GM12874 (cell line): Measurements from ENCODE around the gene USP48.

ENCODE experiments used
- TF ChIP-seq, protein P1 (sequence below): IDR thresholded peaks from 2 replicates; pipeline ENCODE4 v1.5.1; 2011; ENCODE audit warnings: low read depth, mild to moderate bottlenecking, control low read depth, low read length, moderate library complexity; ENCODE audit not compliant: insufficient read depth

The USP48 gene

DNA sequence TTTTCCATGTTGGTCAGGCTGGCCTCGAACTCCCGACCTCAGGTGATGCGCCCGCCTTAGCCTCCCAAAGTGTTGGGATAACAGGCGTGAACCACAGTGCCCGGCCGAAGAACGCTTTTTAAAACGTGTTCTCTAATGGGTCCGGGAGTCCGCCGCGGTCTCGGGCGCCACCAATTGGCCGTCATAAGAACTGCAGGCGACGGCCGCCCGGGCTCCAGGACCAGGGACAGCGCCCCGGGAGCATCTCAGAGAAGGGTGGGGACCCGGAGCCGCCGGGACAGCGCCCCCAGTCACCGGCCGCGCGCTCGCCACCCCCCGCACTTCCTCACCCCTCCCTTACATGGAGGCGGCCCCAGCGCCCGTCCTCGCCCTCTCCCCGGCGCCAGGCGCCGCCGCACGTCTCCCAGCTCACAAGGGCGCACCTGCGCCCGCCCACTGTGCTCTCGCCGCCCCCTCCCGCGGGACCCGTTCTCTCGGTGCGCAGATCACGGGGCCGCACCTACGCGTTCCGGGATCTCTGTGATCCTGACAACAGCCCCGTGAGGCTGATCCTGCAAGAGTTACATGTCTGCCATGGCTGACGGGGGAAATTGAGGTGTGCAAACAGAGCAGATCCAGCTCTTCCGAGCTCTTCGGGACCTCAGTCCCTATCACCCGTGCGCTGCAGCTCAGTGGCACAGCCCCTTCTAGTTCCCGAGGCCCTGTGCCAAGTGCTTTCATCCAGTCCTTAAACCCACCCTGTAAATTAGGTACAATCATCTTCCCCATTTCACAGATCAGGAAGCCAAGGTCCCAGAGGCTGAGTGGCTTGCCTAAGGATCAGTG is 123.6 kb downstream of the USP48 start:
- TF ChIP-seq, protein P1, sequence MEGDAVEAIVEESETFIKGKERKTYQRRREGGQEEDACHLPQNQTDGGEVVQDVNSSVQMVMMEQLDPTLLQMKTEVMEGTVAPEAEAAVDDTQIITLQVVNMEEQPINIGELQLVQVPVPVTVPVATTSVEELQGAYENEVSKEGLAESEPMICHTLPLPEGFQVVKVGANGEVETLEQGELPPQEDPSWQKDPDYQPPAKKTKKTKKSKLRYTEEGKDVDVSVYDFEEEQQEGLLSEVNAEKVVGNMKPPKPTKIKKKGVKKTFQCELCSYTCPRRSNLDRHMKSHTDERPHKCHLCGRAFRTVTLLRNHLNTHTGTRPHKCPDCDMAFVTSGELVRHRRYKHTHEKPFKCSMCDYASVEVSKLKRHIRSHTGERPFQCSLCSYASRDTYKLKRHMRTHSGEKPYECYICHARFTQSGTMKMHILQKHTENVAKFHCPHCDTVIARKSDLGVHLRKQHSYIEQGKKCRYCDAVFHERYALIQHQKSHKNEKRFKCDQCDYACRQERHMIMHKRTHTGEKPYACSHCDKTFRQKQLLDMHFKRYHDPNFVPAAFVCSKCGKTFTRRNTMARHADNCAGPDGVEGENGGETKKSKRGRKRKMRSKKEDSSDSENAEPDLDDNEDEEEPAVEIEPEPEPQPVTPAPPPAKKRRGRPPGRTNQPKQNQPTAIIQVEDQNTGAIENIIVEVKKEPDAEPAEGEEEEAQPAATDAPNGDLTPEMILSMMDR: peak; percentile 92

DNA sequence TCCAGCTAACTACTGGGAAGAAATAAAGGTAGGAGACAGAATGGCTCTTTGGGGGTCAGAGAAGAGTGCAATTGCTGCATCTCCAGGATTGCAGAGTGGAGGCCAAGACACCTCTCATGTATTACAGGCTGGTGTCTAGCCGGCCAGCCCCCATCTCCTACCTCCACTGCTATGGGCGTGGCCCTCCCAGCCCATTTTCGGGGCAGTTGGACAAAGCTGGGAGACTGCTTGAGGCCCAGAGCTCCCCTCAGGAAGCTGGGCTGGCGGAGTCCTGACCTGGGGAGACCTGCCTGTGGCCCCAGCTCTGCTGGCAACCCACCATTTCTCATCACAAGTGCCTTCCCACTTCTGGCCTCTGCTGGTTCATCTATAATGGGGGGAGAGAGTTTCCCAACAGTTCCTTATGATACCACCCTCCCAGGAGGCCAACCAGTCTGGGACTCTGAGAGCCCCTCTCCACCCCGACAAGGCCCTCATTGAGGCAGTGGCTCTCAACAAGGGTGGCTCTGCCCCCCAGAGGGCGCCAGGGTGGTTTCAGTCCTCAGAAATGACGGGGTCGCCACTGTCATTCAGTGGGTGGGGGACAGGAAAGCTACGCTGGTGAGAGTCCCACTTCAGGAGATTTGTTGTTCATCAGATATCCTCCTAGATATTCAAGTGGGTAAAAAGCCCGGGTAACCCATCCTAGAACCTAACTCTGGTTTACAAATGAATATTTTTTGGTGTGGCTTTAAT is 125.3 kb downstream of the USP48 start:
- TF ChIP-seq, protein P1: 0 out of 2 replicates have a peak, but pooled peaks have one; percentile 5

GRCh38 chr1:21655748-21656147 is 127.2 kb downstream of the USP48 start:
- TF ChIP-seq, protein P1: no peak

GRCh38 chr1:21655259-21655658 is 127.7 kb downstream of the USP48 start:
- TF ChIP-seq, protein P1: no peak

- TF ChIP-seq, protein P1: no peak
Observed at GRCh38 chr1:21654209-21654608, 128.7 kb downstream of the USP48 start.

- TF ChIP-seq, protein P1: no peak
Observed at GRCh38 chr1:21653744-21654100, 129.2 kb downstream of the USP48 start.

DNA sequence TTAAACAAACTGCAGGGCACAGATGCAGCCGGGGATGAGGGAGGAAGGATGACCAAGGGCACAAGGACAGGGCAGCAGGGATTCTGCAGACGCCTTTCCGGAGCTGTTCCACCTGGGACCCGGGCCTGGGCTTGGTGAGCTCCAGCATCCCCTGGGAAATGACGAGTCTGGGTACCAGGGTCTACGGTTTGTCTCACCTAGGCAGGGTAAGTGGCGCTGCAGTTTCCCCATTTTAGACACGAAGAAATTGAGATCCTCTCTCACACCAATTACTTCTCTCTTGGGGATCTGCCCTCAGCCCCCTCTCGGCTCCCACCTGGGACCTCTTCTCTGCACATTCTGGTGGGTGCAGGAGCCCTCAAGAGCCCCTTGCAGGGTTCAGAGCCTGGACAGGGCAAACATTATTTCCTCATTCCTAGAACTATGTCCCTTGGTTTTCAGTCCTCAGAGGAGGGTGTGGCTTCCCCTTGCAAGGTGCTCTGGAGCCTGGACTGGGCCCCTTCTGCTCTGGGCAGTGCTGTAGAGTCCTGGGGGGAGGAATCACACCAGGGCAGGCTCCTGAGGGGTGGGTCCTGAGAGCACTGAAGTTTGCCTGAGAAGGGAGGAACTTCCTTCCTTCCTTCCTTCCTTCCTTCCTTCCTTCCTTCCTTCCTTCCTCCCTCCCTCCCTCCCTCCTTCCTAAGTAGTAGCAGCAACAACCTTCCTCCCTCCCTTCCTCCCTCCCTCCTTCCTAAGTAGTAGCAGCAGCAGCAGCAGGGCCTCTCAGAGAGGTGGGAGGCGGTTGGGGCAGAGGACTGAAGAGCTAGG is 129.8 kb downstream of the USP48 start:
- TF ChIP-seq, protein P1: no peak
